Measurements from ENCODE around the gene IFI27L2. TPM values are rescaled to one million over a fixed set of nuclear protein-coding genes. Genes with fewer than 3 reads are reported as not detected.

IFI27L2 gene
- total and polyA plus RNA-seq, 12 donors: 51.3 to 499 (median 120) TPM

DNA sequence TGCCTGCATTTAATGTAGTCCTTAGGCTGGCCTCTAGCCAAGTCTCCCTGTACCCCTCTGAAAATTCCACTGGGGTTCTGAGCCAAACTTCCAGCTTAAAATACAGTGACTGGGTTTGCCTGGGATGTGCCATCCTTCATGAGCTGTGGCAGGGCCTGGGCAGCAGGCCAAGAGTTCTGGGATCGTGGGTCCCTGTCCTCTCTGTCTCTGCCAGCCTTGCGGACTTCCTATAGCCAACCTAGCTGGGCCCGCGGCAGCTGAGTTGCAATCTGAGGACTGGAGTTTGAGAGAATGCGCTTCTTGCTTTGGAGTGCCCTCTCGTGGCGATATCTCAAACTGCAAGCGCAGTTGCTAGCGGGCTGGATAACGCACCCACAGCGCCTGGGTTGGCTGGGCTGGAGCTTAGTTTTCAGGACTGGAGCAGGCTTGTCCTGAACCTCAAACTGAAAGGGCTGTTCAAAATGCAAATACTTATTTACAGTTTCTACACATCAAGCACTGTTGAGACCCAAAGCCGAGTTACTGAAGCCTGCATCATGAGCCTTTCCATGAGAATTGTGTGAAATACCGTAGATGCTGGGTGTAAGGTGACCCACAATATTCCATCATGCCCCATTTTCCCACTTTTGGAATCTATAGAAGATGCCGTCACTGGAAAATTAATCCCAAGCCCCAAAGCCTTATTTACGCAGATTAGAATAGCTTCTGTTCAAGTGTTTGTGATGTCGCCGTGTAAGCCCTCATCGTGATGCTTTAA is 7.3 kb upstream of the IFI27L2 start:
- H3K27me3 ChIP-seq: no peaks in the 10 kb centered on the region
- no peak for TF ChIP-seq POLR2A (IDR thresholded peaks at IDR 0.05)
- TF ChIP-seq, protein P1, sequence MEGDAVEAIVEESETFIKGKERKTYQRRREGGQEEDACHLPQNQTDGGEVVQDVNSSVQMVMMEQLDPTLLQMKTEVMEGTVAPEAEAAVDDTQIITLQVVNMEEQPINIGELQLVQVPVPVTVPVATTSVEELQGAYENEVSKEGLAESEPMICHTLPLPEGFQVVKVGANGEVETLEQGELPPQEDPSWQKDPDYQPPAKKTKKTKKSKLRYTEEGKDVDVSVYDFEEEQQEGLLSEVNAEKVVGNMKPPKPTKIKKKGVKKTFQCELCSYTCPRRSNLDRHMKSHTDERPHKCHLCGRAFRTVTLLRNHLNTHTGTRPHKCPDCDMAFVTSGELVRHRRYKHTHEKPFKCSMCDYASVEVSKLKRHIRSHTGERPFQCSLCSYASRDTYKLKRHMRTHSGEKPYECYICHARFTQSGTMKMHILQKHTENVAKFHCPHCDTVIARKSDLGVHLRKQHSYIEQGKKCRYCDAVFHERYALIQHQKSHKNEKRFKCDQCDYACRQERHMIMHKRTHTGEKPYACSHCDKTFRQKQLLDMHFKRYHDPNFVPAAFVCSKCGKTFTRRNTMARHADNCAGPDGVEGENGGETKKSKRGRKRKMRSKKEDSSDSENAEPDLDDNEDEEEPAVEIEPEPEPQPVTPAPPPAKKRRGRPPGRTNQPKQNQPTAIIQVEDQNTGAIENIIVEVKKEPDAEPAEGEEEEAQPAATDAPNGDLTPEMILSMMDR (IDR thresholded peaks at IDR 0.05): peak; percentile 92 to 98 (median 96)
- H3K9me3 ChIP-seq (replicated peaks in 1 of 3): no peaks in the 10 kb centered on the region
- WGBS, 4 donors: 27 to 34% (median 29%) methylated on average over 16 to 18 of the region's 18 CpGs
- no peak overlapping the region for H3K27ac ChIP-seq
- no peaks in the 10 kb centered on the region for H3K4me1 ChIP-seq (replicated peaks in 1 of 2)
- intact Hi-C loops (cut with DNase I): loop anchor here (2.0 to 5.0 kb wide), 2 partner anchors 99 to 100 kb away; no protein-coding TSS in a partner anchor
- DNase-seq: peak; percentile 86 to 97 (median 95)
- no peak overlapping the region for H3K4me3 ChIP-seq
- H3K36me3 ChIP-seq (replicated peaks in 1 of 2): no peaks in the 10 kb centered on the region

DNA sequence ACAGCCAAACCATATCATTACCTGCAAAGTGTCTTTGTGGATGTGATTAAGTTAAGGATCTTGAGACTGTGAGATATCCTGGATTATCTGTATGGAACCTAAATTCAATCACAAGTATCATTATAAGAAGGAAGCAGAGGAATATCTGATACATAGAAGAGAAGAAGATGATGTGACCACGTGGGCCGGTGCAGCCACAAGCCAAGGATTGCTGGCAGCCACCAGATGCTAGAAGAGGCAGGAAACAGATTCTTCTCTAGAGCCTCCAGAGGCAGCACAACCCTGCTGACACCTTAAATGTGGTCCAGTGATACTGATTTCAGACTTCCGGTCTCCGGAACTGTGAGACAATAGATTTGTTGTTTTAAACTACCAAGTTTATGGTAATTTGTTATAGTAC is 6.1 kb upstream of the IFI27L2 start:
- no peak overlapping the region for H3K4me3 ChIP-seq
- no peaks in the 10 kb centered on the region for H3K9me3 ChIP-seq (replicated peaks in 1 of 3)
- DNase-seq: peak in 1 of 7 donors; percentile 13
- peaks cover 0 to 1% of the 10 kb centered on the region in 2 donors for H3K4me1 ChIP-seq (replicated peaks in 1 of 2)
- no peaks in the 10 kb centered on the region for H3K27me3 ChIP-seq
- TF ChIP-seq, protein P1 (IDR thresholded peaks at IDR 0.05): no peak
- TF ChIP-seq POLR2A (IDR thresholded peaks at IDR 0.05): no peak
- intact Hi-C loops (cut with DNase I): loop anchor here in 1 of 2 donors (5.0 kb wide), 1 partner anchor 98 kb away; no protein-coding TSS in a partner anchor
- no peak overlapping the region for H3K27ac ChIP-seq
- WGBS, 4 donors: 76 to 90% (median 83%) methylated on average over 4 of the region's 4 CpGs
- no peaks in the 10 kb centered on the region for H3K36me3 ChIP-seq (replicated peaks in 1 of 2)

DNA sequence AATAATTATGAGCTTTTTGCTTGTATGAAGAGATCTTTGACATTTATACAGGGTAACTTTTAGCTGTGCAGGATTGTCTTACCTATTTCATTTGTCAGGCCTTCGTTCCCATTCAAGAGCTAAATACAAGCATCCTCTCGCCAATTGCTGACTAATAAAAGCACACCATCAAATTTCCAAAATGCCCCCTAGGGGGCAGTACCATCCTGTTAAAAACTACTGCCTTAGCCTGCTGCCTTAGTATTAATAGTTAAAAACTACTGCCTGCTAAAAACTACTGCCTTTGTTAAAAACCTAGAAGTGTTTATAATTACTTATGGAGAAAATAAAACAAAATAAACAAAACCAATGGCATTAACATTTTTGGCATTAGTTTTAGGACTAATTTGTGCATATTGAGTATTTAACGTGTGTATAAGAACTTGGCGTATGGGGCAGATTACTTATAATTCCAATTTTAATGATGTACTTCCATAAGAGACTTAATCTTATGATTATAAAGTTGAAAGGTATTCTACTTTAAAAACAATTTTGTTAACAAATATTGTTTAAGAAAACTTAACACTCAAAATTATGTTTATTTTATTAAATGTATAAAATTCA is 3.0 kb upstream of the IFI27L2 start:
- TF ChIP-seq, protein P1 (IDR thresholded peaks at IDR 0.05): peak; percentile 50 to 83 (median 68)
- TF ChIP-seq POLR2A (IDR thresholded peaks at IDR 0.05): no peak
- peak; percentile 41 to 79 (median 61) for DNase-seq
- Histone ChIP-seq H3K4me3 (no peak overlapping the region), H3K4me1 (replicated peaks in 1 of 2) (peaks cover 4 to 11% of the 10 kb centered on the region in 2 donors), H3K9me3 (replicated peaks in 1 of 3) (no peaks in the 10 kb centered on the region), H3K36me3 (replicated peaks in 1 of 2) (peaks cover 0 to 2% of the 10 kb centered on the region in 2 donors), H3K27ac (no peak overlapping the region), H3K27me3 (no peaks in the 10 kb centered on the region)
- intact Hi-C loops (cut with DNase I): no loop called here
- WGBS, 4 donors: 41 to 48% (median 43%) methylated on average over 4 of the region's 4 CpGs

DNA sequence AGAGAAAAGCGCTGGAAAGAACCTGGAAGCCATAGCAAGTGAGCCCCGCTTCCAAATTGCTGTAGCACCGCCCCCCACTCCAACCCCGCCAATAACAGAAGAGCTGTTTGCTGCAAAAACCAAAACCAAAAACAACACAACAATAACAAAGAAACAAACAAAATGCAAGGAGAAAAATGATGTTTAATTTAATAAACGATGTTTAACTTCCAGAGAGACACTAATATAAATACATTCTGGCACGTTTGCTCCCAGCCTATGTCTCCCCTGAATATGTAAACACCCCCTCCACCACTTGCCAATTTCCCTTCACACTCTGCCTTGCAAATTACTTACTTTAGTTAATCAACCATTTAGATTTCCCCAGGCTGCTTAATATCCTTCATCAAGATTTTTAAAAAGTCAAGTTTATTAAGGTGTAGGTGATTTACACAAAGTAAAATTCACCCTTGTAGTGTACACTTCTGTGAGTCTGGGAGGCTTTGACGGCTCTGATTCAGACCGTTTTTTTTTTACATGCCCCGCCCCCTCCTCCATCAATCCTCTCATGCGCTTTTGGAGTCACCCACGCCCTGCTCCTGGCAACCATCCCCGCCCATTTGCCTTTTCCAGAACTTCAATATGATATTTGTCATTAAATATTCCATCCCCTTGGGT is 482 bp upstream of the IFI27L2 start:
- H3K27ac ChIP-seq: peak overlapping the region in 4 of 5 donors; percentile 68 to 89 (median 80)
- H3K4me3 ChIP-seq: peak overlapping the region in 3 of 4 donors; percentile 22 to 61 (median 33)
- no peaks in the 10 kb centered on the region for H3K9me3 ChIP-seq (replicated peaks in 1 of 3)
- peaks cover 0 to 6% of the 10 kb centered on the region in 2 donors for H3K36me3 ChIP-seq (replicated peaks in 1 of 2)
- intact Hi-C loops (cut with DNase I): loop anchor here in 1 of 2 donors (10.0 kb wide), 1 partner anchor 55 kb away; no protein-coding TSS in a partner anchor
- no peaks in the 10 kb centered on the region for H3K27me3 ChIP-seq
- DNase-seq: peak; percentile 67 to 82 (median 73)
- WGBS, 4 donors: 0 to 1% (median 1%) methylated on average over 12 of the region's 12 CpGs
- TF ChIP-seq POLR2A (IDR thresholded peaks at IDR 0.05): peak in 1 of 2 donors; percentile 14
- TF ChIP-seq, protein P1 (IDR thresholded peaks at IDR 0.05): no peak
- peaks cover 4 to 11% of the 10 kb centered on the region in 2 donors for H3K4me1 ChIP-seq (replicated peaks in 1 of 2)

Measured in adrenal gland (tissue), 12 donors.